ENCODE measurements around the gene CHMP2A.
"Not testable (repeated sequence)": the region's sequence is repeated elsewhere in the genome, so short reads cannot be mapped to it uniquely, and the experiment has no call there.

CHMP2A gene

DNA sequence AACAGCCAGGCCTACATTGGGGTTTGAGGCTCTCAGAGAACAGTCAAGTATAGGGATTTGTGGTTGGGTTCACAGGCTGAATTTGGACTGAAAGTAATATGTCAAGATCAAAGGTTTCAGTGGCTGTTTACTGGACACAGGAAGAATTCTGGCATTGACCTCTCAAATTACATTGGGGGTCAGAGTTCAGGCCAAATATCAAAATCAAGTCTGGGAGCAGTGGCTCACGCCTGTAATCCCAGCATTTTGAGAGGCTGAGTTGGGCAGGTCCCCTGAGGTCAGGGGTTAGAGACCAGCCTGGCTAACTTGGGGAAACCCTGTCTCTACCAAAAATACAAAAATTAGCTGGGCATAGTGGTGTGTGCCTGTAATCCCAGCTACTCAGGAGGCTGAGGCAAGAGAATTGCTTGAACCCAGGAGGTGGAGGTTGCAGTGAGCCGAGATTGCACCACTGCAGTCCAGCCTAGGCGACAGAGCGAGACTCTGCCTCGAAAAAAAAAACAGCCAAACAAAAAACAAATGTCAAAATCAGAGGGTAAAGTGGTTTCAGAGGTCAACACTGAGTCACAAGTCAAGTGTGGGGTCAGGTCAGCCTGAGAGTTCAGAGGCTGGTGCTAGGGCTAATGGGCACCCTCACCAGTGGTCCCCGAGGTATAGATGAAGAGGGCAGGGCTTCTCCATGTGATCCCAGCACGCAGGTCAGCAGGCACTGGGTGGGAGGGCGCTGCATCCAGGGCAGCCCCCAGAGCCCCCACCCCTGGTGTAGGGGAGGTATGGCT lies 44.6 kb downstream of the CHMP2A start:
- no peak for DNase-seq

GRCh38 chr19:58509731-58510083 lies 45.2 kb downstream of the CHMP2A start:
- no peak for DNase-seq

DNA sequence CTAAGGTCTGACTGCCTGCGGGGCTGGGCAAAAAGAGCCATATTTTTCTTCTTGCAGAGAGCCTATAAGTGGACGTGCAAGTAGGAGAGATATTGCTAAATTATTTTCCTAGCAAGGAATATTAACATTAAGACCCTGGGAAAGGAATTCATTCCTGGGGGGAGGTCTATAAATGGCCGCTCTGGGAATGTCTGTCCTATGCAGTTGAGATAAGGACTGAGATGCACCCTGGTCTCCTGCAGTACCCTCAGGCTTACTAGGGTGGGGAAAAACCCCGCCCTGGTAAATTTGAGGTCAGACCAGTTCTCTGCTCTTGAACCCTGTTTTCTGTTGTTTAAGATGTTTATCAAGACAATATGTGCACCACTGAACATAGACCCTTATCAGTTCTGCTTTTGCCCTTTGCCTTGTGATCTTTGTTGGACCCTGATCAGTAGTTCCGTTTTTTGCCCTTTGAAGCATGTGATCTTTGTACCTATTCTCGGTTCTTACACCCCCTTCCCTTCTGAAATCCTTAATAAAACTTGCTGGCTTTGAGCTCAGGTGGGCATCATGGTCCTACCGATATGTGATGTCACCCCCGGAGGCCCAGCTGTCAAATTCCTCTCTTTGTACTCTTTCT lies 47.2 kb downstream of the CHMP2A start:
- DNase-seq, result not testable (repeated sequence)
